Neural cell (in vitro differentiated cells): ENCODE results near the gene SNRPF. TPM values are rescaled to one million over a fixed set of nuclear protein-coding genes. Genes with fewer than 3 reads are reported as not detected.

Experiments
- H2AFZ ChIP-seq: fragments of 200-600, 300-800 bp; sonication (generic), shearing (Covaris generic); 2 replicates; pipeline ENCODE4 v1.6.0; 2014; ENCODE audit warnings: low read depth, mild to moderate bottlenecking, antibody characterized with exemption, low read length, moderate library complexity
- H3F3A ChIP-seq: fragments of 200-600 bp; shearing (Covaris generic); 2 replicates; pipeline ENCODE4 v1.6.1; 2016; ENCODE audit warnings: mild to moderate bottlenecking, moderate library complexity, mixed read lengths, antibody characterized with exemption, low read length; ENCODE audit not compliant: insufficient read depth, poor library complexity, severe bottlenecking
- H3K27ac ChIP-seq: fragments of 200-600, 300-800 bp; sonication (generic), shearing (Covaris generic); 2 replicates; pipeline ENCODE4 v1.5.1; 2014; ENCODE audit warnings: mild to moderate bottlenecking, low read length, moderate library complexity
- H3K27me3 ChIP-seq: fragments of 300-800, 200-600 bp; sonication (generic), shearing (Covaris generic); 2 replicates; pipeline ENCODE4 v1.6.0; 2014; ENCODE audit warnings: mild to moderate bottlenecking, low read depth, low read length, moderate library complexity; ENCODE audit not compliant: insufficient read depth
- H3K36me3 ChIP-seq: fragments of 300-800, 200-600 bp; sonication (generic), shearing (Covaris generic); 2 replicates; pipeline ENCODE4 v1.5.1; 2014; ENCODE audit warnings: mild to moderate bottlenecking, antibody characterized with exemption, low read length, moderate library complexity; ENCODE audit not compliant: insufficient read depth
- H3K4me2 ChIP-seq: fragments of 300-800, 200-600 bp; sonication (generic), shearing (Covaris generic); 2 replicates; pipeline ENCODE4 v1.6.0; 2014; ENCODE audit warnings: mild to moderate bottlenecking, low read length
- H3K4me3 ChIP-seq: fragments of 300-800, 200-600 bp; sonication (generic), shearing (Covaris generic); 2 replicates; pipeline ENCODE4 v1.5.1; 2014; ENCODE audit warnings: mild to moderate bottlenecking, low read length, moderate library complexity
- H3K79me2 ChIP-seq: fragments of 200-600 bp; shearing (Covaris generic); replicated peaks from 2 replicates; pipeline ENCODE4 v1.6.0; 2014; ENCODE audit warnings: mild to moderate bottlenecking, low read length, moderate library complexity; ENCODE audit not compliant: insufficient read depth
- H3K9ac ChIP-seq: fragments of 300-800, 200-600 bp; sonication (generic), shearing (Covaris generic); 2 replicates; pipeline ENCODE4 v1.6.1; 2016; ENCODE audit warnings: mild to moderate bottlenecking, low read length, mixed read lengths
- H3K9me2 ChIP-seq: fragments of 200-600 bp; shearing (Covaris generic); 2 replicates; pipeline ENCODE4 v1.6.1; 2016; ENCODE audit warnings: mild to moderate bottlenecking, low read length, mixed read lengths; ENCODE audit not compliant: insufficient read depth
- H3K9me3 ChIP-seq: fragments of 200-600, 300-800 bp; sonication (generic), shearing (Covaris generic); 2 replicates; pipeline ENCODE4 v1.6.1; 2016; ENCODE audit warnings: mild to moderate bottlenecking, mixed run types, low read length, moderate library complexity, mixed read lengths
- H4K20me1 ChIP-seq: fragments of 200-600 bp; shearing (Covaris generic); 2 replicates; pipeline ENCODE4 v1.6.1; 2016; ENCODE audit warnings: mild to moderate bottlenecking, mixed run types; ENCODE audit not compliant: insufficient read depth
- EP300 ChIP-seq: fragments of 450-650 bp; conservative IDR thresholded peaks from 2 replicates; pipeline ENCODE4 v1.6.1; 2014; ENCODE audit warnings: antibody characterized with exemption, mild to moderate bottlenecking, moderate library complexity; ENCODE audit not compliant: poor library complexity, severe bottlenecking
- EZH2 ChIP-seq: fragments of 200-600, 300-800 bp; shearing (Covaris generic), sonication (generic); IDR thresholded peaks from 2 replicates; pipeline ENCODE4 v1.6.1; 2014; ENCODE audit warnings: antibody characterized with exemption, low read length, borderline replicate concordance, mild to moderate bottlenecking; ENCODE audit not compliant: insufficient read depth, poor library complexity, severe bottlenecking
- MXI1 ChIP-seq: fragments of 450-650 bp; conservative IDR thresholded peaks from 2 replicates; pipeline ENCODE4 v1.6.1; 2014; ENCODE audit warnings: antibody characterized with exemption, mild to moderate bottlenecking; ENCODE audit not compliant: poor library complexity, severe bottlenecking
- POLR2AphosphoS5 ChIP-seq: IDR thresholded peaks from 2 replicates; pipeline ENCODE4 v1.6.1; 2012
- RAD21 ChIP-seq: fragments of 450-650 bp; conservative IDR thresholded peaks from 2 replicates; pipeline ENCODE4 v1.6.1; 2014; ENCODE audit warnings: antibody characterized with exemption, mild to moderate bottlenecking, moderate library complexity
- SMC3 ChIP-seq: fragments of 450-650 bp; conservative IDR thresholded peaks from 2 replicates; pipeline ENCODE4 v1.6.1; 2014; ENCODE audit warnings: antibody characterized with exemption, mild to moderate bottlenecking, moderate library complexity; ENCODE audit not compliant: poor library complexity
- TAF1 ChIP-seq: IDR thresholded peaks from 2 replicates; pipeline ENCODE4 v1.6.1; 2012; ENCODE audit warnings: low read depth
- polyA plus RNA-seq: library from polyadenylated mRNA; depleted of rRNA; stranded (reverse); fragments of >200 nt; gene quantifications from 2 replicates; pipeline ENCODE4 v1.2.3, GENCODE V29; 2014
- TF ChIP-seq, protein P1 (sequence below): IDR thresholded peaks from 2 replicates; pipeline ENCODE4 v1.6.1; 2012; ENCODE audit warnings: borderline replicate concordance
- TF ChIP-seq, protein P2 (sequence below): fragments of 450-650 bp; IDR thresholded peaks from 2 replicates; pipeline ENCODE4 v1.5.1; 2014; ENCODE audit warnings: antibody characterized with exemption, mild to moderate bottlenecking, moderate library complexity; ENCODE audit not compliant: poor library complexity, severe bottlenecking

SNRPF gene
- polyA plus RNA-seq, 1 donor from 2014 or later: 42.1 TPM

DNA sequence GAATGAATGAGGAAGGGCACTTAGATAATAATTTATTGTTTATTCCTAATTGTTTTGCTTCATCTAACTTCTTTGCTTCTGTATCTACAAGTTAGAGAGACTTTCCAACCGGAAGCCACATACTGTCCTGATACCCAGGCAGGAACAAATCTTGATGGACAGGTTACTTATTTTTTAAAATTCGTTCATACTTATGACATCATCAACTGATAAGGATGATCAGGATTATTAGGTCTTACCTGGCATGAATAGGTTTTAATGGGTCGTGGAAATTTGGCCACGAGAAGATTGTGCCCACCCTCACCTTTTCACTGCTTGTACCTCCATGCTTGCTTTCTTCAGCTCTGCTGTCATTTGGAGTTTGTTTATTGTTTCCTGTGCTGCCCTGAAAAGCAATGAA lies 39.3 kb downstream of the SNRPF start:
- Histone ChIP-seq H2AFZ (no peak overlapping the region), H3K9me3 (no peaks in the 10 kb centered on the region), H3K9me2 (no peaks in the 10 kb centered on the region), H3F3A (no peaks in the 10 kb centered on the region), H3K79me2 (no peaks in the 10 kb centered on the region), H3K9ac (no peak overlapping the region), H3K36me3 (no peaks in the 10 kb centered on the region), H3K27me3 (no peaks in the 10 kb centered on the region), H3K4me3 (no peak overlapping the region), H3K4me2 (no peak overlapping the region), H4K20me1 (no peaks in the 10 kb centered on the region), H3K27ac (no peak overlapping the region)
- TF ChIP-seq RAD21 (no peak), MXI1 (no peak), TAF1 (no peak), EP300 (no peak), SMC3 (no peak), EZH2 (no peak), POLR2AphosphoS5 (no peak)
- TF ChIP-seq, protein P1, sequence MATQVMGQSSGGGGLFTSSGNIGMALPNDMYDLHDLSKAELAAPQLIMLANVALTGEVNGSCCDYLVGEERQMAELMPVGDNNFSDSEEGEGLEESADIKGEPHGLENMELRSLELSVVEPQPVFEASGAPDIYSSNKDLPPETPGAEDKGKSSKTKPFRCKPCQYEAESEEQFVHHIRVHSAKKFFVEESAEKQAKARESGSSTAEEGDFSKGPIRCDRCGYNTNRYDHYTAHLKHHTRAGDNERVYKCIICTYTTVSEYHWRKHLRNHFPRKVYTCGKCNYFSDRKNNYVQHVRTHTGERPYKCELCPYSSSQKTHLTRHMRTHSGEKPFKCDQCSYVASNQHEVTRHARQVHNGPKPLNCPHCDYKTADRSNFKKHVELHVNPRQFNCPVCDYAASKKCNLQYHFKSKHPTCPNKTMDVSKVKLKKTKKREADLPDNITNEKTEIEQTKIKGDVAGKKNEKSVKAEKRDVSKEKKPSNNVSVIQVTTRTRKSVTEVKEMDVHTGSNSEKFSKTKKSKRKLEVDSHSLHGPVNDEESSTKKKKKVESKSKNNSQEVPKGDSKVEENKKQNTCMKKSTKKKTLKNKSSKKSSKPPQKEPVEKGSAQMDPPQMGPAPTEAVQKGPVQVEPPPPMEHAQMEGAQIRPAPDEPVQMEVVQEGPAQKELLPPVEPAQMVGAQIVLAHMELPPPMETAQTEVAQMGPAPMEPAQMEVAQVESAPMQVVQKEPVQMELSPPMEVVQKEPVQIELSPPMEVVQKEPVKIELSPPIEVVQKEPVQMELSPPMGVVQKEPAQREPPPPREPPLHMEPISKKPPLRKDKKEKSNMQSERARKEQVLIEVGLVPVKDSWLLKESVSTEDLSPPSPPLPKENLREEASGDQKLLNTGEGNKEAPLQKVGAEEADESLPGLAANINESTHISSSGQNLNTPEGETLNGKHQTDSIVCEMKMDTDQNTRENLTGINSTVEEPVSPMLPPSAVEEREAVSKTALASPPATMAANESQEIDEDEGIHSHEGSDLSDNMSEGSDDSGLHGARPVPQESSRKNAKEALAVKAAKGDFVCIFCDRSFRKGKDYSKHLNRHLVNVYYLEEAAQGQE: no peak
- TF ChIP-seq, protein P2, sequence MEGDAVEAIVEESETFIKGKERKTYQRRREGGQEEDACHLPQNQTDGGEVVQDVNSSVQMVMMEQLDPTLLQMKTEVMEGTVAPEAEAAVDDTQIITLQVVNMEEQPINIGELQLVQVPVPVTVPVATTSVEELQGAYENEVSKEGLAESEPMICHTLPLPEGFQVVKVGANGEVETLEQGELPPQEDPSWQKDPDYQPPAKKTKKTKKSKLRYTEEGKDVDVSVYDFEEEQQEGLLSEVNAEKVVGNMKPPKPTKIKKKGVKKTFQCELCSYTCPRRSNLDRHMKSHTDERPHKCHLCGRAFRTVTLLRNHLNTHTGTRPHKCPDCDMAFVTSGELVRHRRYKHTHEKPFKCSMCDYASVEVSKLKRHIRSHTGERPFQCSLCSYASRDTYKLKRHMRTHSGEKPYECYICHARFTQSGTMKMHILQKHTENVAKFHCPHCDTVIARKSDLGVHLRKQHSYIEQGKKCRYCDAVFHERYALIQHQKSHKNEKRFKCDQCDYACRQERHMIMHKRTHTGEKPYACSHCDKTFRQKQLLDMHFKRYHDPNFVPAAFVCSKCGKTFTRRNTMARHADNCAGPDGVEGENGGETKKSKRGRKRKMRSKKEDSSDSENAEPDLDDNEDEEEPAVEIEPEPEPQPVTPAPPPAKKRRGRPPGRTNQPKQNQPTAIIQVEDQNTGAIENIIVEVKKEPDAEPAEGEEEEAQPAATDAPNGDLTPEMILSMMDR: no peak

DNA sequence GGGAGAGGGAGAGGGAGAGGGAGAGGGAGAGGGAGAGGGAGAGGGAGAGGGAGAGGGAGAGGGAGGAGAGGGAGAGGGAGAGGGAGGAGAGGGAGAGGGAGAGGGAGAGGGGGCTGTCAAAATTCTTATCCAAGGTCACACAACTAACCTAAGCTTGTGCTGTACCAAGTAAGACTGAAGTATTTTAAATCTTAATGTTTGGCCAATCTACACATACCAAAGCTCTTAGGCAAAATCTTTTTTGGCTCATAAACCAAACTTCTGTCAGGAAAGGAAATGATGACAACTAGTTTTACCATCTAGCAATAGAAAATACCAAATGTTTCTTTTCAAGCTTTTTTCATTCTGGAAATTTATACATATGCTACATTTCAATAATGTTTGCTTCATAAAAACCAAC lies 49.8 kb downstream of the SNRPF start:
- no peaks in the 10 kb centered on the region for H4K20me1 ChIP-seq
- no peak overlapping the region for H3K4me3 ChIP-seq
- H2AFZ ChIP-seq: no peak overlapping the region
- no peak overlapping the region for H3K9ac ChIP-seq
- no peaks in the 10 kb centered on the region for H3K9me2 ChIP-seq
- no peaks in the 10 kb centered on the region for H3F3A ChIP-seq
- no peaks in the 10 kb centered on the region for H3K27me3 ChIP-seq
- TF ChIP-seq, protein P2: no peak
- TF ChIP-seq TAF1 (no peak), EP300 (no peak)
- H3K36me3 ChIP-seq: no peaks in the 10 kb centered on the region
- no peaks in the 10 kb centered on the region for H3K79me2 ChIP-seq
- H3K9me3 ChIP-seq: no peaks in the 10 kb centered on the region
- no peak overlapping the region for H3K4me2 ChIP-seq
- H3K27ac ChIP-seq: no peak overlapping the region
